Activated CD4-positive, alpha-beta T cell treated with anti-CD3 and anti-CD28 coated beads, Interleukin-2, amount 10 ng/mL, durations not matched to agents 24 days and 14 days (primary cell): ENCODE measurements around the gene OLFM2. TPM values are rescaled to one million over a fixed set of nuclear protein-coding genes. Genes with fewer than 3 reads are reported as not detected.
A peak's percentile ranks its signal among the peaks of the same experiment; 100 is the strongest.
"Not testable (repeated sequence)": the region's sequence is repeated elsewhere in the genome, so short reads cannot be mapped to it uniquely, and the experiment has no call there.

Experiments
- DNase-seq: peaks from one replicate; pipeline ENCODE4 v3.0.0; 2022
- H3K27ac Mint-ChIP-seq: one replicate; pipeline ENCODE4 v1.8.0; 2022; ENCODE audit warnings: mild to moderate bottlenecking, mixed read lengths
- H3K27me3 Mint-ChIP-seq: one replicate; pipeline ENCODE4 v1.8.0; 2022; ENCODE audit warnings: mixed read lengths
- H3K36me3 Mint-ChIP-seq: one replicate; pipeline ENCODE4 v1.8.0; 2022; ENCODE audit warnings: low read depth, mild to moderate bottlenecking, mixed read lengths
- H3K4me1 Mint-ChIP-seq: one replicate; pipeline ENCODE4 v1.8.0; 2021; ENCODE audit warnings: mixed read lengths
- H3K4me3 Mint-ChIP-seq: one replicate; pipeline ENCODE4 v1.8.0; 2022; ENCODE audit warnings: mild to moderate bottlenecking, moderate library complexity, mixed read lengths
- H3K9me3 Mint-ChIP-seq: one replicate; pipeline ENCODE4 v1.8.0; 2021; ENCODE audit warnings: mixed read lengths
- intact Hi-C: fragments of 100-400 bp; cut with micrococcal nuclease; formaldehyde crosslinking; loops from one replicate; pipeline ENCODE4 v1.15.1; 2023
- total RNA-seq: library from RNA; stranded (reverse); gene quantifications from 2 replicates; pipeline ENCODE4 v1.2.3, GENCODE V29; 2022

OLFM2 gene
- total RNA-seq, 1 donor from 2014 or later = 0.82 TPM

DNA sequence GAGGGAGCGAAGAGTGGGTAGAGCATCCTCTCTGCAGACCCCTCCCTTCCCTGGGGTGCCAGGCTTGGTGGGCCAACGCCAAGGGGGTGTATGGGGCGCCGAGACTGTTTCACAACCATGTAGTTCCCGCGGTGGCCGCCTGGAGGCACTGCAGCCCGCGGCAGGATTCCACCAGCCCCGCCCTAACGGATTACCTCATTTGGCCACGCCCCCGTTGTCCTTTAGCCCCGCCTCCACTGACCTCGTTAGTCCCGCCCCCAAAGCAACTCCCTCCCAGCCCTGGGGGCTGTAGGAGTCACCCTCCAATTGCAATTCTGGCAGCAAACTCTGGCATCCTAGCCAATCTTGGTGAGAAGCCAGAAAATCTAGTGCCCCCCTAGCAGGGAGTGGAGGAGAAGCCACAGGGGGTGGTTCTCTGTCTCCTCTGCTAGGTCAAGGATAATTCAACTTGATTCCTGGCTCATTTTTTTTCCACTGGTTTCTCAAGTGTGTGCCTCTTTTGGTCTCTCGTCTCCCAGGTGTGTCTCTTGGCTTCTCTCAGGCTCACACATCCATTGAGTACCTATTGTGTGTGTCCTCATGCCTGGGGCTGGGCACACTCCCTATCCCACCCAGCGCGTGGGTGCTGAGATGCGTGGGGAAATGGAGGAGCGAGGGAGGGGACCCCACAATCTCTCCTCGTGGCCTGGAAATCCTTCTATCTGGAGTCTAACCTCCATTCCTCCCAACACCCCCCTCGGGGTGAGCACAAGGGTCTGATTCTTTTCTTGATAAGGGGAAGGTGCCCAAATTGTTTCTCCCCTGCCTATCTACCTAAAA is 2.0 kb downstream of the OLFM2 start:
- peak; percentile 94 for DNase-seq
- Mint-ChIP-seq H3K4me3 (no peak overlapping the region), H3K27ac (no peak overlapping the region), H3K27me3 (peaks cover 46% of the 10 kb centered on the region), H3K36me3 (no peaks in the 10 kb centered on the region), H3K4me1 (peaks cover 11% of the 10 kb centered on the region), H3K9me3 (no peaks in the 10 kb centered on the region)
- intact Hi-C loops = loop anchor here (1.0 to 10.0 kb wide), 5 partner anchors 66 to 453 kb away; partner anchors contain the start of genes EIF3G and P2RY11

DNA sequence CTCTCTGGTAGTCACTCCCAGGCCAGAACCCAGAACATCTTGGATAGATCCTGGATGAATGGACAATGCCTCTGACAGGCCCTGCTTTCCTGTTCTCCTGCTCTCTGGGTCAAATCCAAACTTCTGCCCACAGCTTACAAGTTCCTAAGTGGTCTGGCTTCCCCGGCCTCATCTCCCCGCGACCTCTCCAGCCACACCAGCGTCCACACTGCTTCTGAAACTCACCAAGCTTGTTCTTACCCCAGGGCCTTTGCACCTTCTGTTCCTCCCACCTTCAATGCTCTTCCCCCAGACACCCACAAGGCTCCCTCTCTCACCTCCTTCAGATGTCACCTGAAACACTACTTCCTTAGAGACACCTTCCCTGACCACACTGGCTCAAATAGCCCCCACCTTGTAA is 3.5 kb downstream of the OLFM2 start:
- no peaks in the 10 kb centered on the region for H3K9me3 Mint-ChIP-seq
- H3K4me1 Mint-ChIP-seq = peaks cover 11% of the 10 kb centered on the region
- peaks cover 44% of the 10 kb centered on the region for H3K27me3 Mint-ChIP-seq
- no peak for DNase-seq
- no peak overlapping the region for H3K4me3 Mint-ChIP-seq
- H3K36me3 Mint-ChIP-seq = no peaks in the 10 kb centered on the region
- intact Hi-C loops = loop anchor here (5.0 to 10.0 kb wide), 2 partner anchors 182 to 454 kb away; partner anchors contain the start of genes EIF3G and P2RY11
- no peak overlapping the region for H3K27ac Mint-ChIP-seq

DNA sequence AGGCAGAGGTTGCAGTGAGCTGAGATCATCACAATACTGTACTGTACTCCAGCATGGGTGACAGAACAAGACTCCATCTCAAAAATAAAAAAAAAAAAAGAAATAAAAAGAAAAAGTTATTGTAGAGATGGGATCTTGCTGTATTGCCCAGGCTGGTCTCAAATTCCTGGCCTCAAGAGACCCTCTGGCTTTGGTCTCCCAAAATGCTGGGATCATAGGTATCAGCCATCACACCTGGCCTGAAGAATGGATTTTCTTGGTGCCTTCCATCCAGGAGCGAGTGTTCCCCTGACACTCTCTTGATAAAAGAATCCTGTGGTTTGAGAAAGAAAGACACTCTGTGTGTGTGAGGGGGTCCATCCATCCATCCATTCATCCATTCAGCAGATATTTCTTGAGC is 4.7 kb downstream of the OLFM2 start:
- Mint-ChIP-seq H3K36me3 (no peaks in the 10 kb centered on the region), H3K27ac (peak overlapping the region; percentile 39), H3K4me3 (no peak overlapping the region), H3K9me3 (no peaks in the 10 kb centered on the region), H3K27me3 (peaks cover 32% of the 10 kb centered on the region), H3K4me1 (peaks cover 7% of the 10 kb centered on the region)
- intact Hi-C loops = loop anchor here (5.0 to 10.0 kb wide), 2 partner anchors 183 to 456 kb away; partner anchors contain the start of genes EIF3G and P2RY11
- DNase-seq = no peak

DNA sequence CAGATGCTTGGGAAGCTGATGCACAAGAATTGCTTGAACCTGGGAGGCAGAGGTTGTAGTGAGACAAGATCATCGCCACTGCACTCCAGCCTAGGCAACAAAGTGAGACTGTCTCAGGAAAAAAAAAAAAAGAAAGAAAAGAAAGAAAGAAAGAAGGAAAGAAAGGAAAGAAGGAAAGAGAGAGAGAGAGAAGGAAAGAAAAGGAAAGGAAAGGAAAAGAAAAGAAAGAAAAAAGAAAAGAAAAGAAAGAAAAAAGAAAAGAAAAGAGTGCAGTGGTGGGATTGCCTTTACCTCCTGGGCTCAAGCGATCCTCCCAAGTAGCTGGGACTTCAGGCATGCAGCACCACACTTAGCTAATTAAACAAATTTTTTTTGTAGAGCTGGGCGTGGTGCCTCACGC is 12.9 kb downstream of the OLFM2 start:
- H3K4me3 Mint-ChIP-seq = no peak overlapping the region
- intact Hi-C loops = no loop called here
- H3K27ac Mint-ChIP-seq = no peak overlapping the region
- no peak for DNase-seq
- no peaks in the 10 kb centered on the region for H3K36me3 Mint-ChIP-seq
- no peaks in the 10 kb centered on the region for H3K9me3 Mint-ChIP-seq
- no peaks in the 10 kb centered on the region for H3K4me1 Mint-ChIP-seq
- H3K27me3 Mint-ChIP-seq = peaks cover 7% of the 10 kb centered on the region

DNA sequence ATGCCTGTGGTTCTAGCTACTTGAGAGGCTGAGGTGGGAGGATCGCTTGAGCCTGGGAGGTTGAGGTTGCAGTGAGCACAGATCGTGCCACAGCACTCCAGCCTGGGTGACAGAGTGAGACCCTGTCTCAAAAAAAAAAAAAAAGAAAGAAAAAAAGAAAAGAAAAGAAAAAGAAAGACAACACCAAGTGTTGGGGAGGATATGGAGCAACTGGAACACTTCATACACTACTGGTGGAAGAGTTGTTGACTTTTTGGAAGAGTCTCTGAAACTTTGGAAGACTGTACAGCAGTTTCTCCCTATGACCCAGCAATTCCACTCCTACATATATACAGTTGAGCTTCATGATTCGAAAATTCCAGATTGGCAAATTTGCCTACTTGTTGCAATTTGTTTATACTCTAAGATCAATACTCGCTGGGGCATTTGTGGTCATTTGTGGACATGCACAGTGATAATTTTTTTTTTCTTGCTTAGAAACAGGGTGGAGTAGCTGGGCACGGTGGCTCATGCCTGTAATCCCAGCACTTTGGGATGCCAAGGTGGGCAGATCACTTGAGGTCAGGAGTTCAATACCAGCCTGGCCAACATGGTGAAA is 13.4 kb downstream of the OLFM2 start:
- H3K4me1 Mint-ChIP-seq, H3K9me3 Mint-ChIP-seq, intact Hi-C loops, DNase-seq, H3K27me3 Mint-ChIP-seq, H3K27ac Mint-ChIP-seq, H3K36me3 Mint-ChIP-seq, H3K4me3 Mint-ChIP-seq: not testable (repeated sequence)

DNA sequence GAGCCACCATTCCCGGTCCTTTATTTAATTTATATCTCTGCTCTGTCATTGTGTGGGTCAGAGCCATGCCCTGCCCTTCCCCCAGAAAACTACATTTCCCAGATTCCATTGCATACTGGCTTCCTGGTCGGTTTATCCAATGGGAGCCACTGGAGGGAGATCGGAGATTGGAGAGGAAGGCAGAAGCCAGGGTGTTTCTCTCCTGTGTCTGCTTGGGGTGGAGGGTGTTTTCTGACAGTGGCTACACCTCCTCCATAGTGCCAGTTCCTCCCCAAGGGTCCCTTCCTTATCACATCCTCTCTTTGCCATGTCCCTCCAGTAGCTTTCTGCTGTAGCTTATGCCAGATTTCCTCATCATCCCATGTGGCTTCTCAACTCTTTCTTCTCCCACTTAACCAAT is 19.0 kb downstream of the OLFM2 start:
- Mint-ChIP-seq H3K9me3 (no peaks in the 10 kb centered on the region), H3K27ac (no peak overlapping the region), H3K36me3 (no peaks in the 10 kb centered on the region), H3K4me3 (no peak overlapping the region), H3K27me3 (peaks cover 22% of the 10 kb centered on the region), H3K4me1 (peaks cover 6% of the 10 kb centered on the region)
- no peak for DNase-seq
- intact Hi-C loops = loop anchor here (10.0 kb wide), 1 partner anchor 293 kb away; the partner anchor contains the start of gene ZNF561

DNA sequence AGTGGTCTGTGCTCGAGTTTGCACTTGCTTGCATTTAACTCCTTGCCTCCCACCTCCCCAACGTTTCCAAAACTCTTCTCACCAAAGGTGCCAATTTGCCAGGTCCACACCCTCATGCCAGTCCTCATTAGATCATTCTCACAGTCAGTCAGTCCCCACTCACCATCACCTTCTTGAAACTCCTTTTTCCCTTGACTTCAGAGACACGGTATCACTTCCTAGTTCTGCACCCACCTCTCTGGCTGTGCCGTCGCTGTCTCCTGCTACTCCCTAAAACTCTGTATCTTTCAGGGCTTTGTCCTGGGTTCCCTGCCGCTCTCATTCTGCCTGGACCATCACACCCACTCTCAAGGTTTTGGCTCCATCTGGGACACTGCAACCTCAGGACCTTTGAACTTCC is 19.6 kb downstream of the OLFM2 start:
- Mint-ChIP-seq H3K27me3 (peaks cover 22% of the 10 kb centered on the region), H3K9me3 (no peaks in the 10 kb centered on the region), H3K27ac (no peak overlapping the region), H3K4me3 (no peak overlapping the region), H3K4me1 (peaks cover 6% of the 10 kb centered on the region), H3K36me3 (no peaks in the 10 kb centered on the region)
- intact Hi-C loops = loop anchor here (10.0 kb wide), 1 partner anchor 292 kb away; the partner anchor contains the start of gene ZNF561
- DNase-seq = no peak

DNA sequence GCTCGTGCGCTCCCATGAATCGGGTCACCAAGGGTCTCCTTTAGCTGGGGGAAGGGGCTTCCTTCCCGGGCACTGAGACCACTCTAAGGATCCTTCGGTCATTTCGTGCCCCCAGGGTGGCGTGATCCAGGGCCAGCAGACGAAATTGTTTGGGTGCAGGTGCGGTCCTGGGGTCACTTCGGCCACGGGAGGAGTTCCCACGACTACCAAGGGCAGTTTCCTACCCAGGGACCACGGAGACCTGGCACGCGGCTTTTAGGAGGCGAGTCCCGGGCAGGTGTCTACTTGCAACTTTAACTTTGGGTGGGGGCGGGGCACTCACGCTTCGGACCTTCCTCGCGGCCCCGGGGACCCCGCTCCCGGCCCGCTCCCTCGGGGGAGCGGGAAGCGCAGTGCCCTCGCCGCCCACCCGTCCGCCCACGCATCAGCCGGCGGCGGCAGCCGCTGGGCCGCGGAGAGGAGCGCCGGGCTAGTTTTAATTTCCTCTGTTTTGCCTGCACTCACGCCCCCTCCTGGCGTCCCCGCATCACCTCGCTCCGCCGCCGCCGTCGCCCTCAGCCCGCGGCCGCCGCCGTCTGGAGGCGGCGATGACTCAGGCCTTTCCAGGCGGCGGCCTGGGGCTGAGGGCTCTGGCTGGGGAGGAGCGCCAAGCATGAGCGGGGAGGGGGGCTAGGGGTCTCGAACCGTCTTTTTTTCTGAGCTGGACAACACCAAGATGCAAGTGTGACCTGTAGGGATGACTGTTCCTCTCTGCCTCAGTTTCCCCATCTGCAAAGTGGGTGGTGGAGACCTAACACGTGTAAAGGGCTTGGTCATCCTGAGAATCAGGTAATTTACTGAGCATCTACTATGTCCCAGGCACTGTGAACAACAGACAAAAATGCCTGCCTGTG is 21.8 kb downstream of the OLFM2 start:
- intact Hi-C loops = loop anchor here (1.0 to 10.0 kb wide), 3 partner anchors 51 to 290 kb away; partner anchors contain the start of genes PIN1 and ZNF561
- H3K27me3 Mint-ChIP-seq = peaks cover 23% of the 10 kb centered on the region
- peak; percentile 94 for DNase-seq
- H3K27ac Mint-ChIP-seq = peak overlapping the region; percentile 27
- no peaks in the 10 kb centered on the region for H3K36me3 Mint-ChIP-seq
- H3K4me1 Mint-ChIP-seq = peaks cover 6% of the 10 kb centered on the region
- H3K9me3 Mint-ChIP-seq = no peaks in the 10 kb centered on the region
- peak overlapping the region; percentile 69 for H3K4me3 Mint-ChIP-seq

DNA sequence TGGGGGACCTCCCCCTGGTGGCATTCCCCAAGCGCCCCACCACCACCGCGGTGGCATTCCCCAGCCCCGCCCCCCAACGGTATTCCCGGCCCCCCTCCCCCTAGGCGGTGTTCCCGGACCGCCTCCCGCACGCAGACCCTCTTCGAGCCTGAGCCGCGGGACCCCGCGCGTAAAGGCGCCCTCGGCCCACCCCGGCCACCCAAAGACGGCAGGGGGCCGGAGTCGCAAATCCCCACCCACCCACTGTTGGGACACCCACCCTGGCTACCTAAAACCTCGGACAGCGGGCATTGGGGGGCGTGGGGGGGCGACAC is 22.4 kb downstream of the OLFM2 start:
- peaks cover 6% of the 10 kb centered on the region for H3K4me1 Mint-ChIP-seq
- H3K27ac Mint-ChIP-seq = no peak overlapping the region
- intact Hi-C loops = loop anchor here (1.0 to 10.0 kb wide), 3 partner anchors 51 to 289 kb away; partner anchors contain the start of genes PIN1 and ZNF561
- no peak for DNase-seq
- peak overlapping the region; percentile 69 for H3K4me3 Mint-ChIP-seq
- no peaks in the 10 kb centered on the region for H3K9me3 Mint-ChIP-seq
- H3K27me3 Mint-ChIP-seq = peaks cover 29% of the 10 kb centered on the region
- H3K36me3 Mint-ChIP-seq = no peaks in the 10 kb centered on the region

DNA sequence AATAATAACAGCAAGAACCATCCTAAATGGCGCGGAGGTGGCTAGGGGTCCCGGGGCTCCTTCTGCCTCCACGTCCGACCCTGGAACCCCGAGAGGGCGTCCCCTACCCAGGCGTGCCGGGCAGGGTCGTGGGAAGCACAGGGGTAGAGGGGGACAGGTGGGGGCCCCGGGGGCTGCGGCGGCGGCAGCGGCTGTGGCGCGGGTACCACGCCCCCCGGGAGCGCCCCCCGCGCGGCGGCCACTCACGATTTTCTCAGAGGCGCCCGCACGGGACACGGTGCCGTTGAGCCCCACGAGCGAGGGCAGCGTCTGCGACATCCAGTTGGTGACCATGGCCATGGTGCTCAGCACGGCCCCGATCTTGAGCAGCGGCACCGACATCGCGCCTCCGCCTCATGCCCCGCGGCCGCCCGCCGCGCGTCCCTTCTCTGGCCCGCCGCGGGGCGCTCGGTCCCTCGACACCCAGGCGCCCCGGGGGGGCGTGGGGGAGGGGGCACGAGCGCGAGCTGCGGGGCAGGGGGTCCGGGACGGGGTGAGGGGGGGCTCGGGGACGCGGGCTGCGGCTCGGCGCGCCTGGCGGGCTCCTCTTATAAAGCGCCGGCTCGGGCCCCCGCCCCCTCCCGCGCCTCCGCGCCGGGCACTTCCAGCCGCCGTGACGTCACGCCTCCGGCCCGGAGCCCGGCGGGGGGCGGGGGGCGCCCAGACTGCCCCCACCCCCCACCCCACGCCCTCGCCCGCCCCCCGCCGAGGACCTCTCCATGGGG is 22.9 kb downstream of the OLFM2 start:
- intact Hi-C loops = loop anchor here (5.0 to 10.0 kb wide), 2 partner anchors 76 to 289 kb away; partner anchors contain the start of genes PIN1 and ZNF561
- Mint-ChIP-seq H3K36me3 (no peaks in the 10 kb centered on the region), H3K4me3 (no peak overlapping the region), H3K9me3 (no peaks in the 10 kb centered on the region), H3K4me1 (peaks cover 6% of the 10 kb centered on the region), H3K27me3 (peaks cover 27% of the 10 kb centered on the region), H3K27ac (no peak overlapping the region)
- peak; percentile 66 for DNase-seq

DNA sequence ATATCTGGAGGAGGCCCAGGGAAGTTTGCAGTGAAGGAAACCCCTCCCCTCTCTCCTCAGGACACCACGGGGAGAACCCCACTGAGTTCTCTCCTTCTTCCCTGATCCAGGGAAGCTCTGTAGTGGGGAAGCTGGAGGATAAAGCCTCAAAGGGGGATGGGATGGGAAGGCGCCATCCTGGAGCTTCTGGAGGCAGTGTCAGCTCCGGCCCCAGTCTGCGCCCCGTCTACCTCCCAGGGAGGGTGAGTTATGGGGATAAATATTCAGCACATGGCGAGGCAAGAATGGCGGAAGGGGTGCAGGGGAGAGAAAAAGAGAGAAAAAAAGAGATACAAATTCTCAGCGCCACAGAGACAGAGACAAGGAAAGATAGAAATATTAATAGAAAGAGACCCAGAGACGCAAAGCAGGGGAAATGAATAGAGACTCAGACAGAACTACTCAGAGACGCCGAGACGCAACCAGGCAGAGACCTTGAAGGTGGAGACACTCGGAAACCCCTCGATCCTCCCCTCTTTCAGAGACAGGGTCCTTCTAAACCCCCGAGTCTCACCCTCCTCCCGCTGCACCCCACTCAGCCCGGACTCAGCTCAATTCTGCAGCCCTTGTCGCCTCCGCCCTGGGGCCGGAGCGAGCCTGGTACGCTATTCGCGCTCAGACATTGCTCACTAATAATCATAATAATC is 23.6 kb downstream of the OLFM2 start:
- H3K9me3 Mint-ChIP-seq = no peaks in the 10 kb centered on the region
- no peak overlapping the region for H3K4me3 Mint-ChIP-seq
- peaks cover 6% of the 10 kb centered on the region for H3K4me1 Mint-ChIP-seq
- DNase-seq = no peak
- peaks cover 25% of the 10 kb centered on the region for H3K27me3 Mint-ChIP-seq
- H3K27ac Mint-ChIP-seq = peak overlapping the region; percentile 28
- no peaks in the 10 kb centered on the region for H3K36me3 Mint-ChIP-seq
- intact Hi-C loops = loop anchor here (5.0 to 10.0 kb wide), 2 partner anchors 75 to 288 kb away; partner anchors contain the start of genes PIN1 and ZNF561

DNA sequence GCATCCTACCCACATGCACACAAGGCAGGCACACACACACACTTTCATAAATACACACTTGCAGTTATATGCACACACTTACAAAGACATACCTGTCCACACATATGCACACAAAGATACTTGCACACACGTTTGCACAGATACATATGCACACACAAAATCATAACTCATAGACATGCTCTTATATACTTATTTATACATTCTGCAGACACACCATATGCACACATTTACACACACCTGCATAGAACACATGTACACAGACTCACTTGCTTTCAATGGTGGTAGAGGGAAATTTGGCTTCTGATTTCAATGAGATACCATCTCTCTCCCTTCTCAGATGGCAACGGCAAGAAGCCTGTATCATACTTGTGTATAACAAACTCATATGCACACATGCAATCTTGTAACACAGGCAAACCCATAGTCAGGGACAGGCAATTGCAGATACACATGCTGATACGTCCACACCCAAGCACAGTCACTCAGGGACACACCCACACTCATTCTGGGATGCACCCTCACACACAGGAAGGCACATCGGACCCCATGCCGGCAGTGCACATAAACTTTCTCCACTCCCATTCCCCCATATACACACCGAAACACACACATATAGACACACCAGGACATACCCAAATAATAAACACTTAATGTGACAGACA is 24.7 kb downstream of the OLFM2 start:
- H3K36me3 Mint-ChIP-seq = no peaks in the 10 kb centered on the region
- no peak overlapping the region for H3K4me3 Mint-ChIP-seq
- H3K27me3 Mint-ChIP-seq = peaks cover 17% of the 10 kb centered on the region
- peaks cover 6% of the 10 kb centered on the region for H3K4me1 Mint-ChIP-seq
- H3K27ac Mint-ChIP-seq = no peak overlapping the region
- DNase-seq = no peak
- no peaks in the 10 kb centered on the region for H3K9me3 Mint-ChIP-seq
- intact Hi-C loops = loop anchor here (5.0 to 10.0 kb wide), 2 partner anchors 74 to 287 kb away; partner anchors contain the start of genes PIN1 and ZNF561
